Measurements from ENCODE around the gene GSAP. TPM values are rescaled to one million over a fixed set of nuclear protein-coding genes. Genes with fewer than 3 reads are reported as not detected.

The GSAP gene
- total RNA-seq, 1 experiment from 2014 or later: 25.7 TPM

- CTCF ChIA-PET: no interaction called here
- Histone ChIP-seq H3K4me1 (peaks cover 20% of the 10 kb centered on the region), H3K4me3 (ENCODE audit: low read depth, low read length) (no peak overlapping the region), H3K9me3 (no peaks in the 10 kb centered on the region), H3K36me3 (ENCODE audit: control insufficient read depth, insufficient read depth, low read length) (no peaks in the 10 kb centered on the region), H3K27me3 (replicated peaks; ENCODE audit: control insufficient read depth, insufficient read depth, low read length) (no peaks in the 10 kb centered on the region)
- Mint-ChIP-seq H3K9me3 (ENCODE audit: unreplicated experiment) (no peaks in the 10 kb centered on the region), H3K4me1 (ENCODE audit: low read depth, unreplicated experiment) (peaks cover 16% of the 10 kb centered on the region), H3K27me3 (ENCODE audit: insufficient read depth, unreplicated experiment) (no peaks in the 10 kb centered on the region), H3K36me3 (ENCODE audit: insufficient read depth, unreplicated experiment) (peaks cover 12% of the 10 kb centered on the region), H3K4me3 (ENCODE audit: unreplicated experiment) (no peak overlapping the region), H3K27ac (ENCODE audit: unreplicated experiment) (peak overlapping the region; percentile 21)
- no peak for TF ChIP-seq CTCF (IDR thresholded peaks at IDR 0.05; ENCODE audit: insufficient read depth in 1 of 2, low read depth in 1 of 2, low read length in 1 of 2, severe bottlenecking in 1 of 2, unreplicated experiment in 1 of 2)
- BruUV-seq (replicated peaks): no TSS peak
- POLR2A ChIA-PET: interaction anchor here (0.6 kb wide), 2 partner anchors 185 to 878 kb away, joined by 3 to 4 read pairs; no protein-coding TSS in a partner anchor
- DNase-seq: no peak
- intact Hi-C loops (cut with micrococcal nuclease; ENCODE audit: unreplicated experiment): no loop called here
Observed at GRCh38 chr7:77328669-77329068, 87.5 kb downstream of the GSAP start.

GRCh38 chr7:77327932-77328628 is 88.1 kb downstream of the GSAP start:
- no peaks in the 10 kb centered on the region for H3K27me3 Mint-ChIP-seq (ENCODE audit: insufficient read depth, unreplicated experiment)
- CTCF ChIA-PET: no interaction called here
- BruUV-seq (replicated peaks): no TSS peak

More at GRCh38 chr7:77327932-77328628, 88.1 kb downstream of the GSAP start:
- peaks cover 20% of the 10 kb centered on the region for H3K4me1 ChIP-seq
- DNase-seq: no peak
- H3K9me3 ChIP-seq: no peaks in the 10 kb centered on the region
- H3K4me1 Mint-ChIP-seq (ENCODE audit: low read depth, unreplicated experiment): peaks cover 16% of the 10 kb centered on the region
- H3K4me3 Mint-ChIP-seq (ENCODE audit: unreplicated experiment): no peak overlapping the region
- H3K27ac Mint-ChIP-seq (ENCODE audit: unreplicated experiment): peak overlapping the region; percentile 21
- TF ChIP-seq CTCF (IDR thresholded peaks at IDR 0.05; ENCODE audit: insufficient read depth in 1 of 2, low read depth in 1 of 2, low read length in 1 of 2, severe bottlenecking in 1 of 2, unreplicated experiment in 1 of 2): no peak
- H3K36me3 Mint-ChIP-seq (ENCODE audit: insufficient read depth, unreplicated experiment): peaks cover 12% of the 10 kb centered on the region
- H3K27me3 ChIP-seq (replicated peaks; ENCODE audit: control insufficient read depth, insufficient read depth, low read length): no peaks in the 10 kb centered on the region
- H3K9me3 Mint-ChIP-seq (ENCODE audit: unreplicated experiment): no peaks in the 10 kb centered on the region
- POLR2A ChIA-PET: no interaction called here
- intact Hi-C loops (cut with micrococcal nuclease; ENCODE audit: unreplicated experiment): loop anchor here (2.0 kb wide), 1 partner anchor 81 kb away; no protein-coding TSS in a partner anchor
- no peaks in the 10 kb centered on the region for H3K36me3 ChIP-seq (ENCODE audit: control insufficient read depth, insufficient read depth, low read length)
- H3K4me3 ChIP-seq (ENCODE audit: low read depth, low read length): no peak overlapping the region

Measured in Caco-2 (cell line).